ENCODE results near the gene MORN5.

MORN5 gene

DNA sequence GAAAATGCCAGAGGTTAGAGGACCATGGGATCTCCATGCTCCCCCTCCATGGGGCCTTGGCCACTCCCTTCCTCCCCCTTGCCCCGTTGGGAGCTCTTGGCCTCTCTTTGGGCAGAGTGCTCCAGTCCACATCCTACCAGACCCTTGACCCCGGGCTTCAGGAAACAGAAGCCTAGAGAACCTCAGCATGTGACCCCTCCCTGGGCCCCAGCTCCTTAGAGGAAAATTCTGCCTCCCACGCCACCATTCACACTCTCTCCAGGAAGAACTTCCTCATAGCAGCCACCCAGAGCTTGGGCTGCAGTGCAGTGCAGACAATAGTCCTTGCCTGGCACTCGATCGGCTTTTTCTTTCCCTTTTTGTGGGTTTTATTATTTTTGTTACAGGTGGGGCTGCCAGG lies 63.1 kb downstream of the MORN5 start:
- no peak overlapping the region for H3K4me3 ChIP-seq (ENCODE audit: low read length)
- DNase-seq (ENCODE audit: low read depth, low spot score) = no peak

GRCh38 chr9:122223435-122223834 lies 63.7 kb downstream of the MORN5 start:
- no peak overlapping the region for H3K4me3 ChIP-seq (ENCODE audit: low read length)

GRCh38 chr9:122225312-122226141 lies 65.8 kb downstream of the MORN5 start:
- no peak overlapping the region for H3K4me3 ChIP-seq (ENCODE audit: low read length)
- DNase-seq (ENCODE audit: low read depth, low spot score) = no peak

More at GRCh38 chr9:122223435-122223834, 63.7 kb downstream of the MORN5 start:
- DNase-seq (ENCODE audit: low read depth, low spot score) = no peak

DNA sequence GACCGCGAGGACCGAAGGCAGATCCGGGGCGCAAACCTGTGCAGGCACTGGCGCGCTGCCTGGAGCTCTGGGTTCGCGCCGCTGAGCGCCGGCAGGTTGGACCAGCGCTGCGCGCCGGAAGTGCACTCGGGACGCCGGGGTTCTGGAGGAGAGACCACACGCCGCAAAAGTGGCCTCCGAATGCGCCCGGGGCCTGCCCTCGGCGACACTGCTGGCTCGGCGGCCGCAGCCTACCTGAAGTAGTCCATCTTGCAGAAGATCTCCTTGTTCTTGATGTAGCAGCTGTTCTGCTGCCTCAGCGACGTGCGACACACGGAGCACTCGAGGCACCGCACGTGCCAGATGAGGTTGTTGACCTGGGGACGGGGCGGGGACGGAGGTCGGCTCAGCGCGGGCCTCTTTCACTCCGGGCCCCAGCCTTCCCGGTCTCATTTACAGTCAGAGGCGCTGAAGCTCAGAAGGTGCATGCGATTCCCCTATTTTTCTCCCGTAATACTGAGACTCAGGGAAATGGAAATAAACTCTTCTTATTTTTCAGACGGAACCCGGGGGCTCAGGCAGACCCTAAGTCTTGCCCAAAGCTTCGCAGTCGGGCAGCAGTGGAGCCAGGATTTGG lies 66.5 kb downstream of the MORN5 start:
- no peak for DNase-seq (ENCODE audit: low read depth, low spot score)
- no peak overlapping the region for H3K4me3 ChIP-seq (ENCODE audit: low read length)

GRCh38 chr9:122226758-122227574 lies 67.3 kb downstream of the MORN5 start:
- no peak overlapping the region for H3K4me3 ChIP-seq (ENCODE audit: low read length)
- DNase-seq (ENCODE audit: low read depth, low spot score) = no peak

DNA sequence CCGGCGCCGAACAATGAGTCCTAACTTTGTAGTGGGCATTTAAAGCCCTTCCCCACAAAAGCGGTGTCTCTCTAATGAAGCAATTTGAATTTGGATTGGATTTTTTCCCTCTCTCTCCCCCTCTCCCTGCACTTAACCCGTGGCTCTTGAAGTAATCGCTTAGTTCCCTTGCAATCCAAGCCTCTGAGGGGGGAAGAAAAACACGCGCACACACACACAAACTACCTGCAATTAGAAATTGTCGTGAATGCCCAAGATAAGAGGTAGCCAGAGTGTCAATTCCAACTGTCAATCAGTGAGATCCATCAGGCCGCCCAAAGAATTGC lies 67.8 kb downstream of the MORN5 start:
- no peak overlapping the region for H3K4me3 ChIP-seq (ENCODE audit: low read length)

GRCh38 chr9:122228191-122228567 lies 68.5 kb downstream of the MORN5 start:
- no peak for DNase-seq (ENCODE audit: low read depth, low spot score)
- H3K4me3 ChIP-seq (ENCODE audit: low read length) = no peak overlapping the region

More for the DNA sequence above, 67.8 kb downstream of the MORN5 start:
- DNase-seq (ENCODE audit: low read depth, low spot score) = no peak

- no peak for DNase-seq (ENCODE audit: low read depth, low spot score)
- H3K4me3 ChIP-seq (ENCODE audit: low read length) = no peak within 1 kb of the TSS
Measured at GRCh38 chr9:122228568-122229484, 69.1 kb downstream of the MORN5 start, which contains the start of gene LHX6. TSS of gene LHX6 (minus strand) at chr9:122228957. CDS start at chr9:122228740, 217 bp downstream.

- no peak overlapping the region for H3K4me3 ChIP-seq (ENCODE audit: low read length)
Measured at GRCh38 chr9:122229485-122229837, 69.8 kb downstream of the MORN5 start.

GRCh38 chr9:122232796-122233306 lies 73.1 kb downstream of the MORN5 start:
- DNase-seq (ENCODE audit: low read depth, low spot score) = no peak
- H3K4me3 ChIP-seq (ENCODE audit: low read length) = no peak overlapping the region

More at GRCh38 chr9:122229485-122229837, 69.8 kb downstream of the MORN5 start:
- DNase-seq (ENCODE audit: low read depth, low spot score) = no peak

DNA sequence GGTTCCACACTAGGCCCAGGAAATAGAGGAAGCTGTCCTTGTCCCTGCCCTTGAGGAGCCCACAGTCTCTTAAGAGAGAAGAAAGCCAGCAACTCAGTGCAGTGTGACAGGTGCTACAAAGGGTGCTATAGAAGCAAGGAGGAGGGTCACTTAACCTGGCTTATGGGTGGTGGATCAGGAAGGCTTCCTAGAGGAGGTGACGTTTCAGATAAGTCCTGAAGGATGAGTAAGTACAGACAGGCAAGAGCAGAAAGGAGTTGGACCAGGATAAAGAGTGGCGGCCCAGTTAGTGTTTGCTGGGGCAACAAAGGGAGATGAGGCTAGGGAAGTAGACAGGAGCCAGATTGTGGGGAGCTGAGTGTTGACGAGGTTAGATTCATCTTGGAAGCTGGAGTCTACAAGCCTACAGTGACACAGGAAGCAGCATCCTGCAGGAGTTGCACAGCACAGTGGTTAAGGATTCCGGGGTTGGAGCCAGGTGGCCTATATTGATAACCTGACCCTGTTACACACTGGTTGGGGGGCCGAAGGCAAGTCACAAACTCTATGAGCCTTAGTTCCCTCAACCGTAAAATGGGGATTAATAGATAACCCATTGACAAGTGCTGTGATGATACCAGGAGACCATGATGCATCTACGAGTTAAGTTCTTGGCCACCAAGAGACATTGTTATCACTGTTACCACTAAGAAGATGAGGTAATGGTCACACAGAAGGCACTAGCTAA lies 74.5 kb downstream of the MORN5 start:
- DNase-seq (ENCODE audit: low read depth, low spot score) = no peak

DNA sequence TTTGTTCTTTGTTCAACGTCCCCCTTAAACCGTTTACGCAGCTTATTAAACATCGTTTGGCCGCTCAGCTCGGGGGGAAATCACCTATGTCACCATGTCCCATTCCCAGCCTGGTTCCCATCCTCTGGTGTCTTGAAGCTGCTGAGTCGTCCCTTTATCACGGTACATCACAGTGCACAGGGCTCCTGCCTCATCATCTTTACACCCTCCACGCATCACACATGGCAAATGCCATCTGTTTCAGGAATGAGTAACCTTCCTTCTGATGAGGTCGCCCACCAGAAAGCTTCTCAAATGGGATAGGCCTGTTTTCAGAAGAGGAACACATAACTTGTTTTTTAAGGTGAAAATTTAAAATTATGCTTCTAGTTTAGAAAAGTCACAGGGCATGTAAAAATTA lies 77.0 kb downstream of the MORN5 start:
- H3K4me3 ChIP-seq (ENCODE audit: low read length) = no peak overlapping the region
- DNase-seq (ENCODE audit: low read depth, low spot score) = no peak

More for the DNA sequence above, 74.5 kb downstream of the MORN5 start:
- no peak overlapping the region for H3K4me3 ChIP-seq (ENCODE audit: low read length)

DNA sequence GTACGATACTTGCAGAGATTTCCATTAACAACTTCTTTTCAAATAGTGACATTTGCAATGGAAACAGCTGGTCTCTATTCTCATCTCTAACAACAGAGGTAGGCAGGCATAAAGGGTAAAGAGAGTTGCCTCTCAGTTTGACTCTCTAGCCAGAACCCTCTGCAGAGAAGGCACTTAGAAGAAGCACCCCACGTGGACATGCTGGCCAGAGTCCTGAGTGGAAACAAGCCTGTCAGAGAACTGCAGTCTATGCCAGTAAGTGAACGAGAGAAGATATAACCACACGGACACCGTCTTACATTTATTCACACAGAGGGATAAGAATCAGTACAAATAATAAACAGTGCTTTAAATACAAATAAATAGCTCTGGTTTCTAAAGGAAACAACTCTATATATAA lies 80.0 kb downstream of the MORN5 start:
- DNase-seq (ENCODE audit: low read depth, low spot score) = no peak
- H3K4me3 ChIP-seq (ENCODE audit: low read length) = no peak overlapping the region

- no peak overlapping the region for H3K4me3 ChIP-seq (ENCODE audit: low read length)
- no peak for DNase-seq (ENCODE audit: low read depth, low spot score)
Measured at GRCh38 chr9:122244349-122244748, 84.6 kb downstream of the MORN5 start.

GRCh38 chr9:122246666-122247065 lies 87.0 kb downstream of the MORN5 start:
- DNase-seq (ENCODE audit: low read depth, low spot score) = no peak
- H3K4me3 ChIP-seq (ENCODE audit: low read length) = no peak overlapping the region

DNA sequence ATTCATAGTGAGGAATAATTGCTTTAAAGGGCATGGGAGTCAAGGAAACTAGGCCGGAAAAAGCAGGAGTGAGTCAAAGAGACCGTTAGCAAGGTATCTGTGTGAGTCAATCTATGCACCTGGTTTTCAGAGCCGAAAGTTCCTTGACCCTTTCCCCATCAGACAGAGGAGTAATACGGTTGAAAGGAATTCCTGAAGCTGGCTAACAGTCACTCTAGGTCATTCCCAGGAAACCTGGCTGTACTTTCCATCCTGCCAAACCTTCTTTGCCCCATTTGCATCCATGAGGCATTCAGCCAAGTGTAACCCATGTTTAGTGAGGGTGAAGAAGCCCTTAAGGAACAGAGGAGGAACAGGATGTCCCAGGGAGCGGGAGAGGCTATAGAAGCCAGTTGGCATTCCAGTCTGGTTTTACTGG lies 88.7 kb downstream of the MORN5 start:
- no peak overlapping the region for H3K4me3 ChIP-seq (ENCODE audit: low read length)
- DNase-seq (ENCODE audit: low read depth, low spot score) = no peak
